Activated CD4-positive, alpha-beta T cell treated with anti-CD3 and anti-CD28 coated beads for 24 hours (primary cell): Measurements from ENCODE around the gene CSPG4.
"Not testable (repeated sequence)": the region's sequence is repeated elsewhere in the genome, so short reads cannot be mapped to it uniquely, and the experiment has no call there.

Experiments used
- DNase-seq, 2 donors: peaks; one replicate each; pipeline ENCODE4 v3.0.0-alpha.2; 2020; ENCODE audit warnings: low read depth in 2 of 2

The CSPG4 gene

GRCh38 chr15:75703440-75704262 is 9.0 kb downstream of the CSPG4 start:
- DNase-seq, result not testable (repeated sequence)

- DNase-seq, result no peak
These were observed 10.2 kb downstream of the CSPG4 start for GRCh38 chr15:75702436-75702835.

- DNase-seq, result not testable (repeated sequence)
These were observed 11.3 kb downstream of the CSPG4 start for GRCh38 chr15:75701071-75702003.

GRCh38 chr15:75699961-75700874 is 12.4 kb downstream of the CSPG4 start:
- not testable (repeated sequence) for DNase-seq

GRCh38 chr15:75699517-75699916 is 13.1 kb downstream of the CSPG4 start:
- DNase-seq, result not testable (repeated sequence)

GRCh38 chr15:75697974-75698747 is 14.5 kb downstream of the CSPG4 start:
- DNase-seq, result not testable (repeated sequence)

- DNase-seq, result no peak
These were observed 15.1 kb downstream of the CSPG4 start for GRCh38 chr15:75697523-75697922.

- no peak for DNase-seq
These were observed 15.8 kb downstream of the CSPG4 start for GRCh38 chr15:75696854-75697259.

GRCh38 chr15:75696311-75696720 is 16.3 kb downstream of the CSPG4 start:
- DNase-seq, result no peak

- no peak for DNase-seq
These were observed 16.9 kb downstream of the CSPG4 start for GRCh38 chr15:75695634-75696310.

- no peak for DNase-seq
These were observed 17.4 kb downstream of the CSPG4 start for GRCh38 chr15:75695220-75695619.

GRCh38 chr15:75694241-75695182 is 18.1 kb downstream of the CSPG4 start:
- no peak for DNase-seq

- no peak for DNase-seq
These were observed 19.0 kb downstream of the CSPG4 start for GRCh38 chr15:75693501-75694240.

GRCh38 chr15:75693028-75693427 is 19.6 kb downstream of the CSPG4 start:
- not testable (repeated sequence) for DNase-seq

GRCh38 chr15:75692311-75692710 is 20.3 kb downstream of the CSPG4 start:
- DNase-seq, result not testable (repeated sequence)

- not testable (repeated sequence) for DNase-seq
These were observed 23.2 kb downstream of the CSPG4 start for GRCh38 chr15:75689429-75689828.

GRCh38 chr15:75688831-75689230 is 23.8 kb downstream of the CSPG4 start:
- no peak for DNase-seq

- no peak for DNase-seq
These were observed 24.4 kb downstream of the CSPG4 start for GRCh38 chr15:75688278-75688557.
